ENCODE measurements around the gene SERPINB6. TPM values are rescaled to one million over a fixed set of nuclear protein-coding genes. Genes with fewer than 3 reads are reported as not detected.
"Not testable (repeated sequence)": the region's sequence is repeated elsewhere in the genome, so short reads cannot be mapped to it uniquely, and the experiment has no call there.

Gene SERPINB6
- total and polyA plus RNA-seq, 10 donors = 111 to 256 (median 191) TPM

DNA sequence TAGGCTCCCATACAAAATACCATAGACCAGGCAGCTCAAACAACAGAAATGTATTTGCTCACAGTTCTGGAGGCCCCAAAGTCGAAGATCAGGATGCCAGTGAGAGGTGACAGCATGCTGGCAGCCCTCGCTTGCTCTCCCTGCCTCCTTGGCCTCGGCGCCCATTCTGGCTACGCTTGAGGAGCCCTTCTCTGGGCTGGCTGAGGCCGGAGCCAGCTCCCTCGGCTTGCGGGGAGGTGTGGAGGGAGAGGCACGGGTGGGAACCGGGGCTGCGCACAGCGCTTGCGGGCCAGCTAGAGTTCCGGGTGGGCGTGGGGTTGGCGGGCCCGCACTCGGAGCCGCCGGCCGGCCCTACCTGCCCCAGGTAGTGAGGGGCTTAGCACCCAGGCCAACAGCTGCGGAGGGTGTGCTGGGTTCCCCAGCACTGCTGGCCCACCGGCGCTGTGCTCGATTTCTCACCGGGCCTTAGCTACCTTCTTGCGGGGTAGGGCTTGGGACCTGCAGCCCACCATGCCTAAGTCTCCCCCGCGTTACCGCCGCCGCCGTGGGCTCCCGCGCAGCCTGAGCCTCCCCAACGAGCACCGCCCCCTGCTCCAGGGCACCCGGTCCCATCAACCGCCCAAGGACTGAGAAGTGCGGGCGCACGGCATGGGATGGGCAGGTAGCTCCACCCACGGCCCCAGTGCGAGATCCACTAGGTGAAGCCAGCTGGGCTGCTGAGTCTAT lies 35.6 kb downstream of the SERPINB6 start:
- Histone ChIP-seq H3K4me1 (peaks cover 8 to 51% (median 21%) of the 10 kb centered on the region in 6 donors), H3K9me3 (peaks cover 0 to 9% (median 0%) of the 10 kb centered on the region in 8 donors), H3K4me3 (no peak overlapping the region), H3K27ac (peak overlapping the region in 1 of 8 donors; percentile 83), H3K36me3 (no peaks in the 10 kb centered on the region), H3K27me3 (replicated peaks in 1 of 7) (no peaks in the 10 kb centered on the region)
- intact Hi-C loops (cut with DNase I; ENCODE audit: low total_unique reads) = loop anchor here (10.0 kb wide), 1 partner anchor 49 kb away; no protein-coding TSS in a partner anchor
- WGBS, 5 donors = 96 to 98% (median 97%) methylated on average over 30 to 44 of the region's 44 CpGs
- TF ChIP-seq POLR2AphosphoS5 (IDR thresholded peaks at IDR 0.05) = no peak
- TF ChIP-seq, protein P1, sequence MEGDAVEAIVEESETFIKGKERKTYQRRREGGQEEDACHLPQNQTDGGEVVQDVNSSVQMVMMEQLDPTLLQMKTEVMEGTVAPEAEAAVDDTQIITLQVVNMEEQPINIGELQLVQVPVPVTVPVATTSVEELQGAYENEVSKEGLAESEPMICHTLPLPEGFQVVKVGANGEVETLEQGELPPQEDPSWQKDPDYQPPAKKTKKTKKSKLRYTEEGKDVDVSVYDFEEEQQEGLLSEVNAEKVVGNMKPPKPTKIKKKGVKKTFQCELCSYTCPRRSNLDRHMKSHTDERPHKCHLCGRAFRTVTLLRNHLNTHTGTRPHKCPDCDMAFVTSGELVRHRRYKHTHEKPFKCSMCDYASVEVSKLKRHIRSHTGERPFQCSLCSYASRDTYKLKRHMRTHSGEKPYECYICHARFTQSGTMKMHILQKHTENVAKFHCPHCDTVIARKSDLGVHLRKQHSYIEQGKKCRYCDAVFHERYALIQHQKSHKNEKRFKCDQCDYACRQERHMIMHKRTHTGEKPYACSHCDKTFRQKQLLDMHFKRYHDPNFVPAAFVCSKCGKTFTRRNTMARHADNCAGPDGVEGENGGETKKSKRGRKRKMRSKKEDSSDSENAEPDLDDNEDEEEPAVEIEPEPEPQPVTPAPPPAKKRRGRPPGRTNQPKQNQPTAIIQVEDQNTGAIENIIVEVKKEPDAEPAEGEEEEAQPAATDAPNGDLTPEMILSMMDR (IDR thresholded peaks at IDR 0.05 in 8 of 11, conservative IDR thresholded peaks at IDR 0.05 in 3 of 11) = no peak
- no peak for TF ChIP-seq POLR2A (IDR thresholded peaks at IDR 0.05)
- DNase-seq = peak; percentile 76

DNA sequence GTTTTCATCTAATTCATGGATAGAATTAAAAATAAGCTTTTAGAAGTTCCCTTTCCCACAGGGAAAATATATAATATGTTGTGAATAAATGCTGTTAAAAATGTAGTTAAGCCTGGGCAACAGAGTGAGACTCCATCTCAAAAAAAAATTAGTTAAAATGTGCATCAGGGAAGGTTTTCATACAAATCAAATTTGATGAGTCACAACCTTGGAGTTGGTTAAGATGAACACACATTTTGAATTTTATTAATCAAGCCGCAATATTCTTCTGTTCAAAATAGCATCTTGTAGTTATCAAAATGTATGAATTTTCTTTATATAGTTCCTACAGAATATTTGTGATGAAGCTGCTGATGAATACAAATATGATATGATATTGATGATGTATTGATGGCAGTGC lies 37.3 kb downstream of the SERPINB6 start:
- Histone ChIP-seq H3K4me1 (peaks cover 8 to 34% (median 17%) of the 10 kb centered on the region in 6 donors), H3K27ac (no peak overlapping the region), H3K36me3 (no peaks in the 10 kb centered on the region), H3K9me3 (peaks cover 0 to 3% (median 0%) of the 10 kb centered on the region in 8 donors), H3K27me3 (replicated peaks in 1 of 7) (no peaks in the 10 kb centered on the region), H3K4me3 (no peak overlapping the region)
- 92 to 100% (median 97%) methylated on average over 1 of the region's 1 CpG for WGBS, 5 donors
- no peak for DNase-seq
- intact Hi-C loops (cut with DNase I; ENCODE audit: low total_unique reads) = loop anchor here (5.0 to 10.0 kb wide), 2 partner anchors 51 to 87 kb away; no protein-coding TSS in a partner anchor
- TF ChIP-seq, protein P1 (IDR thresholded peaks at IDR 0.05 in 8 of 11, conservative IDR thresholded peaks at IDR 0.05 in 3 of 11) = no peak
- no peak for TF ChIP-seq POLR2A (IDR thresholded peaks at IDR 0.05)
- TF ChIP-seq POLR2AphosphoS5 (IDR thresholded peaks at IDR 0.05) = no peak

DNA sequence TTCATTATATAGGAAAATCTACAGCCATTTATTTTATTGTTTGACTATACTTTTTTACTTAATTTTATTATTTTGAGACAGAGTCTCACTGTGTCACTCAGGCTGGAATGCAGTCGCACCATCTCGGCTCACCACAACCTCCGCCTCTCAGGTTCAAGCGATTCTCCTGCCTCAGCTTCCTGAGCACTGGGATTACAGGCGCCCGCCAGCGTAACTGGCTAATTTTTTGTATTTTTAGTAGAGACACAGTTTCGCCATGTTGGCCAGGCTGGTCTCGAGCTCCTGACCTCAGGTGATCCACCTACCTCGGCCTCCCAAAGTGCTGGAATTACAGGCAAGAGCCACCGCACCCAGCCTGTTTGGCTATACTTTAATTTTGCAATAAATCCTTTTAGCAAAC lies 38.5 kb downstream of the SERPINB6 start:
- peak; percentile 51 for DNase-seq
- H3K36me3 ChIP-seq; H3K4me3 ChIP-seq; H3K27me3 ChIP-seq (replicated peaks in 1 of 7); H3K27ac ChIP-seq: not testable (repeated sequence)
- WGBS, 5 donors = 80 to 94% (median 84%) methylated on average over 11 of the region's 11 CpGs
- peaks cover 8 to 22% (median 15%) of the 10 kb centered on the region in 6 donors for H3K4me1 ChIP-seq
- intact Hi-C loops (cut with DNase I; ENCODE audit: low total_unique reads) = loop anchor here (5.0 to 10.0 kb wide), 2 partner anchors 52 to 86 kb away; no protein-coding TSS in a partner anchor
- peaks cover 0 to 11% (median 4%) of the 10 kb centered on the region in 8 donors for H3K9me3 ChIP-seq

DNA sequence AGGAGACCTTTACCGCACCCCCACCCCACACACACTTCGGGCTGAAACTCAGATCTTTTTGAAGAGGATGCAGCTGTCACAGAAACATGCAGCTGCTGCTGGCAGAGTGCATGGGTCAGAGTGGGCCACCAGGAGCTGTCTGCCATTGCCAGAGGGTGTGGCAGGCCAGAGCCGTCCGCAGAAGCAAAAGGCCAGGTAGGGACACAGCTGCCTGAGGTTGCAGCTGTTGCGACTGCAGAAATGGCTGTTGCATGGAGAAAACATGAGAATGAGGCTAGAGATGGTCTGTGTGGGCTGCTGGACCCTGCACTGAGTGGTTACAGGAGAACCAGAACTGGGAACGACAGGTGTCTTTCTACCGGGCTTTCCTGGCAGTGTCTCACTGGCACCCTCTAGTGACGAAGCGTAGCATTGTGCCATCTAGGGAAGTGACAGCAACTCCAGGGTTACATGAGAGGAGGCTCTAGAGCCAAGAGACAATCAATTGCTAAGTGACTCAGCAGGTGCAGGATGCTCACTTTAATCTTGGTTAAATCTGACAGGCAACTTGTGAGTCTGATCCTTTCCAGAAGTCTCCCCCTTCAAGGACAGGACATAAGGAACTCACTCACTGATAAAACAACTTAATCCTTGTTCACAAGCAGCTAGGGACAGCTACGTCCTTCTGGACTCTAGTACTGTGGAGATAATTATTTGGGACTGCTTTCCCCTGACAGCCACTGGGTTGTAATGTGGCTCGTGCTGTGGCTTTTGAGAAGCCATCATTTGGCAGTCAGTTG lies 39.2 kb downstream of the SERPINB6 start:
- peak overlapping the region in 2 of 8 donors; percentile 13 to 34 for H3K27ac ChIP-seq

More for the DNA sequence above, 39.2 kb downstream of the SERPINB6 start:
- Histone ChIP-seq H3K36me3 (no peaks in the 10 kb centered on the region), H3K27me3 (replicated peaks in 1 of 7) (no peaks in the 10 kb centered on the region), H3K4me3 (peak overlapping the region in 2 of 8 donors; percentile 8 to 46), H3K9me3 (peaks cover 0 to 14% (median 4%) of the 10 kb centered on the region in 8 donors), H3K4me1 (peaks cover 8 to 15% (median 9%) of the 10 kb centered on the region in 6 donors)
- peak; percentile 89 for DNase-seq
- TF ChIP-seq POLR2AphosphoS5 (IDR thresholded peaks at IDR 0.05) = peak in 2 of 3 donors; percentile 26 to 71
- TF ChIP-seq POLR2A (IDR thresholded peaks at IDR 0.05) = no peak
- TF ChIP-seq, protein P1 (IDR thresholded peaks at IDR 0.05 in 8 of 11, conservative IDR thresholded peaks at IDR 0.05 in 3 of 11) = peak; percentile 84 to 97 (median 95)
- intact Hi-C loops (cut with DNase I; ENCODE audit: low total_unique reads) = loop anchor here (5.0 to 10.0 kb wide), 2 partner anchors 53 to 85 kb away; no protein-coding TSS in a partner anchor
- WGBS, 5 donors = 27 to 35% (median 32%) methylated on average over 9 to 11 of the region's 11 CpGs
